Ovary (tissue), 9 donors: ENCODE measurements around the gene CPN1. TPM values are rescaled to one million over a fixed set of nuclear protein-coding genes. Genes with fewer than 3 reads are reported as not detected.

Source experiments
- DNase-seq, 5 donors: peaks; one replicate each; pipeline ENCODE4 v3.0.0-alpha.2; 2019 to 2020
- H3K27ac ChIP-seq, 2 donors: fragments of 200-600 bp; one replicate each; pipeline versions ENCODE4 v1.5.1 to v1.8.0; 2019 to 2022
- H3K27me3 ChIP-seq: fragments of 200-600 bp; one replicate; pipeline ENCODE4 v1.8.0; 2022
- H3K36me3 ChIP-seq: fragments of 200-600 bp; sonication (generic); one replicate; pipeline ENCODE4 v1.5.1; 2019
- H3K4me1 ChIP-seq: one replicate; pipeline ENCODE4 v1.8.1; 2013; ENCODE audit warnings: mild to moderate bottlenecking, moderate library complexity; ENCODE audit not compliant: insufficient read depth
- H3K4me3 ChIP-seq: fragments of 200-600 bp; sonication (generic); one replicate; pipeline ENCODE4 v1.5.1; 2017
- H3K9me3 ChIP-seq, 2 donors: fragments of 200-600 bp in 1 of 2; sonication (generic) in 1 of 2; one replicate each; pipeline versions ENCODE4 v1.5.1 to v1.8.1; 2013 to 2019; ENCODE audit warnings: mild to moderate bottlenecking in 1 of 2, moderate library complexity in 1 of 2
- CTCF ChIP-seq, 3 donors: fragments of 450-650 bp in 2 of 3; fragments of 200-600 bp in 1 of 3; IDR thresholded peaks; one replicate each; pipeline versions ENCODE4 v1.5.1 to v1.8.0; 2016 to 2022; ENCODE audit warnings: antibody characterized with exemption in 3 of 3, mild to moderate bottlenecking in 1 of 3
- EP300 ChIP-seq: sonication (generic); formaldehyde crosslinking; IDR thresholded peaks from one replicate; pipeline ENCODE4 v1.6.1; 2017; ENCODE audit warnings: antibody characterized with exemption
- POLR2A ChIP-seq: fragments of 450-650 bp; IDR thresholded peaks from one replicate; pipeline ENCODE4 v1.6.1; 2017; ENCODE audit warnings: antibody characterized with exemption, mild to moderate bottlenecking, moderate library complexity
- WGBS, 3 donors: extraction: QIAGEN DNeasy Blood & Tissue Kit in 1 of 3; methylation state at CpG; one replicate each; pipeline versions ENCODE4 v1.1.5 to v1.1.7; 2013 to 2017; 5-methylcytosine and 5-hydroxymethylcytosine counted together
- intact Hi-C, 4 donors: fragments of 100-400 bp; cut with DNase I; formaldehyde crosslinking; loops; one replicate each; pipeline versions ENCODE4 v1.11.0 to v1.15.1; 2022 to 2023
- polyA plus RNA-seq, 2 donors: library from polyadenylated mRNA; stranded (reverse); fragments of 200-250 nt in 1 of 2; fragments of 350-450 nt in 1 of 2; fragmentation: Illumina TruSeq in 1 of 2; extraction: RNeasy Lipid Tissue Mini Kit (QIAGEN cat#74804) in 1 of 2; gene quantifications; one replicate each; pipeline ENCODE4 v1.2.3, GENCODE V29; 2013 to 2014
- total RNA-seq, 7 donors: library from RNA; depleted of rRNA in 2 of 7; stranded (reverse); fragments of >200 nt in 2 of 7; fragmentation: NEBNext Ultra II Directional in 3 of 7; extraction: Animal tissue kit (Norgen Biotek cat#: 25700) in 3 of 7; gene quantifications; one replicate each; pipeline versions ENCODE4 v1.1.0 to v1.2.4, GENCODE V29; 2016 to 2023
- donor health status: DM: no; HTN: no; CAD: no; lungs with moderate emphysema.
- donor health status: DM: no; HTN: no; CAD: no.
- donor health status: Bipolar disorder and iron deficiency.
- donor health status: DM: yes; HTN: yes; CAD: no.
- donor health status: DM: no; HTN: no; CAD: no.
- donor health status: DM: yes; HTN: yes; CAD: no.

CPN1 gene
- total and polyA plus RNA-seq, 9 donors = not detected

GRCh38 chr10:100027416-100027815 lies 54.3 kb downstream of the CPN1 start:
- TF ChIP-seq POLR2A = no peak
- TF ChIP-seq CTCF (IDR thresholded peaks at IDR 0.05) = no peak
- no peak for TF ChIP-seq EP300
- DNase-seq = no peak
- no peak overlapping the region for H3K27ac ChIP-seq
- H3K36me3 ChIP-seq = no peaks in the 10 kb centered on the region
- H3K27me3 ChIP-seq = no peaks in the 10 kb centered on the region
- intact Hi-C loops = no loop called here
- H3K4me1 ChIP-seq = no peaks in the 10 kb centered on the region
- no peaks in the 10 kb centered on the region for H3K9me3 ChIP-seq
- H3K4me3 ChIP-seq = no peak overlapping the region
- 86 to 95% (median 89%) methylated on average over 1 of the region's 1 CpG for WGBS, 3 donors

- no peaks in the 10 kb centered on the region for H3K36me3 ChIP-seq
- H3K27me3 ChIP-seq = no peaks in the 10 kb centered on the region
- intact Hi-C loops = no loop called here
- no peaks in the 10 kb centered on the region for H3K4me1 ChIP-seq
- H3K4me3 ChIP-seq = no peak overlapping the region
- 46 to 62% (median 57%) methylated on average over 5 of the region's 5 CpGs for WGBS, 3 donors
- no peak for DNase-seq
- H3K9me3 ChIP-seq = no peaks in the 10 kb centered on the region
- H3K27ac ChIP-seq = no peak overlapping the region
- no peak for TF ChIP-seq CTCF (IDR thresholded peaks at IDR 0.05)
Measured at GRCh38 chr10:100025576-100025975, 56.1 kb downstream of the CPN1 start.

GRCh38 chr10:100024748-100025147 lies 56.9 kb downstream of the CPN1 start:
- H3K4me1 ChIP-seq = no peaks in the 10 kb centered on the region
- H3K4me3 ChIP-seq = no peak overlapping the region
- no peaks in the 10 kb centered on the region for H3K36me3 ChIP-seq
- no peaks in the 10 kb centered on the region for H3K9me3 ChIP-seq
- 83 to 94% (median 92%) methylated on average over 11 of the region's 11 CpGs for WGBS, 3 donors
- no peaks in the 10 kb centered on the region for H3K27me3 ChIP-seq
- intact Hi-C loops = no loop called here
- H3K27ac ChIP-seq = no peak overlapping the region
- TF ChIP-seq EP300 = no peak
- no peak for TF ChIP-seq POLR2A
- no peak for TF ChIP-seq CTCF (IDR thresholded peaks at IDR 0.05)
- DNase-seq = no peak

- intact Hi-C loops = no loop called here
- WGBS, 3 donors = 59 to 70% (median 63%) methylated on average over 2 of the region's 2 CpGs
Measured at GRCh38 chr10:100022403-100022802, 59.3 kb downstream of the CPN1 start.

More at GRCh38 chr10:100022403-100022802, 59.3 kb downstream of the CPN1 start:
- TF ChIP-seq CTCF (IDR thresholded peaks at IDR 0.05) (no peak), EP300 (no peak), POLR2A (no peak)
- Histone ChIP-seq H3K36me3 (no peaks in the 10 kb centered on the region), H3K9me3 (no peaks in the 10 kb centered on the region), H3K27ac (no peak overlapping the region), H3K4me1 (no peaks in the 10 kb centered on the region), H3K4me3 (no peak overlapping the region), H3K27me3 (no peaks in the 10 kb centered on the region)
- DNase-seq = no peak
